H9 (cell line): ENCODE measurements around the gene CPLX4. TPM values are rescaled to one million over a fixed set of nuclear protein-coding genes. Genes with fewer than 3 reads are reported as not detected.

Experiments used
- DNase-seq: peaks from one replicate; pipeline ENCODE4 v3.0.0-alpha.2; 2017
- H2AFZ ChIP-seq: one replicate; pipeline ENCODE4 v1.6.1; 2013; ENCODE audit warnings: mild to moderate bottlenecking, low read length, control low read depth, moderate library complexity
- H2AK5ac ChIP-seq: 2 replicates; pipeline ENCODE4 v1.6.1; 2013; ENCODE audit warnings: low read length, control low read depth, mixed read lengths; ENCODE audit not compliant: insufficient read length
- H2BK120ac ChIP-seq: one replicate; pipeline ENCODE4 v1.6.1; 2013; ENCODE audit warnings: low read depth, mild to moderate bottlenecking, low read length, control low read depth, inconsistent platforms; ENCODE audit not compliant: poor library complexity, severe bottlenecking
- H2BK12ac ChIP-seq: 2 replicates; pipeline ENCODE4 v1.6.1; 2013; ENCODE audit warnings: low read length, control low read depth, mixed read lengths, low read depth; ENCODE audit not compliant: insufficient read length
- H2BK15ac ChIP-seq: 2 replicates; pipeline ENCODE4 v1.6.1; 2013; ENCODE audit warnings: low read depth, low read length, control low read depth
- H2BK20ac ChIP-seq: one replicate; pipeline ENCODE4 v1.6.1; 2013; ENCODE audit warnings: low read depth, mild to moderate bottlenecking, low read length, control low read depth, inconsistent platforms; ENCODE audit not compliant: poor library complexity, severe bottlenecking
- H2BK5ac ChIP-seq: 2 replicates; pipeline ENCODE4 v1.6.1; 2013; ENCODE audit warnings: low read length, control low read depth, mixed read lengths; ENCODE audit not compliant: insufficient read length
- H3K14ac ChIP-seq: 2 replicates; pipeline ENCODE4 v1.6.1; 2013; ENCODE audit warnings: low read length, control low read depth; ENCODE audit not compliant: insufficient read depth
- H3K18ac ChIP-seq: 2 replicates; pipeline ENCODE4 v1.6.1; 2013; ENCODE audit warnings: low read depth, mild to moderate bottlenecking, mixed read lengths, low read length, control low read depth; ENCODE audit not compliant: insufficient read length
- H3K23ac ChIP-seq: 2 replicates; pipeline ENCODE4 v1.6.1; 2013; ENCODE audit warnings: low read length, control low read depth, mixed read lengths, low read depth; ENCODE audit not compliant: insufficient read length
- H3K23me2 ChIP-seq: 2 replicates; pipeline ENCODE4 v1.6.1; 2013; ENCODE audit warnings: low read depth, mild to moderate bottlenecking, mixed read lengths, low read length, control low read depth; ENCODE audit not compliant: insufficient read length, poor library complexity, severe bottlenecking
- H3K27ac ChIP-seq: 2 replicates; pipeline ENCODE4 v1.5.1; 2013; ENCODE audit warnings: low read length, control low read depth, mixed read lengths, low read depth; ENCODE audit not compliant: insufficient read length
- H3K27me3 ChIP-seq: 2 replicates; pipeline ENCODE4 v1.6.1; 2013; ENCODE audit warnings: low read length, control low read depth, inconsistent platforms; ENCODE audit not compliant: insufficient read depth
- H3K4ac ChIP-seq: 2 replicates; pipeline ENCODE4 v1.6.1; 2013; ENCODE audit warnings: low read depth, mild to moderate bottlenecking, control low read depth, inconsistent platforms, low read length, moderate library complexity
- H3K4me1 ChIP-seq: 2 replicates; pipeline ENCODE4 v1.6.1; 2013; ENCODE audit warnings: low read length, control low read depth, inconsistent platforms; ENCODE audit not compliant: insufficient read depth
- H3K4me2 ChIP-seq: 2 replicates; pipeline ENCODE4 v1.6.1; 2013; ENCODE audit warnings: low read length, control low read depth, mixed read lengths; ENCODE audit not compliant: insufficient read length, insufficient read depth
- H3K56ac ChIP-seq: 2 replicates; pipeline ENCODE4 v1.6.1; 2013; ENCODE audit warnings: low read depth, mild to moderate bottlenecking, mixed read lengths, low read length, control low read depth; ENCODE audit not compliant: insufficient read length
- H3K79me1 ChIP-seq: 2 replicates; pipeline ENCODE4 v1.6.1; 2013; ENCODE audit warnings: low read depth, mild to moderate bottlenecking, moderate library complexity, low read length, control low read depth, inconsistent platforms; ENCODE audit not compliant: insufficient read depth, poor library complexity, severe bottlenecking
- H3K79me2 ChIP-seq: 2 replicates; pipeline ENCODE4 v1.6.1; 2013; ENCODE audit warnings: low read length, control low read depth, inconsistent platforms; ENCODE audit not compliant: insufficient read depth
- H3K9ac ChIP-seq: 2 replicates; pipeline ENCODE4 v1.6.1; 2013; ENCODE audit warnings: low read length, control low read depth, mixed read lengths; ENCODE audit not compliant: insufficient read length; ENCODE audit errors: extremely low read depth
- H3K9me3 ChIP-seq: one replicate; pipeline ENCODE4 v1.6.1; 2013; ENCODE audit warnings: low read depth, low read length, inconsistent platforms; ENCODE audit not compliant: control insufficient read depth
- H3T11ph ChIP-seq: one replicate; pipeline ENCODE4 v1.6.1; 2013; ENCODE audit warnings: mild to moderate bottlenecking, low read length, control low read depth, inconsistent platforms
- H4K20me1 ChIP-seq: one replicate; pipeline ENCODE4 v1.6.1; 2013; ENCODE audit not compliant: control insufficient read depth, insufficient read length, insufficient read depth
- H4K5ac ChIP-seq: 2 replicates; pipeline ENCODE4 v1.6.1; 2013; ENCODE audit warnings: low read depth, mild to moderate bottlenecking, mixed read lengths, low read length, control low read depth; ENCODE audit not compliant: insufficient read length
- H4K8ac ChIP-seq: replicated peaks from 2 replicates; pipeline ENCODE4 v1.6.1; 2013; ENCODE audit warnings: low read length, control low read depth, mixed read lengths, low read depth; ENCODE audit not compliant: insufficient read length
- H4K91ac ChIP-seq: 2 replicates; pipeline ENCODE4 v1.6.1; 2013; ENCODE audit warnings: low read depth, mild to moderate bottlenecking, moderate library complexity, mixed read lengths, low read length, control low read depth; ENCODE audit not compliant: insufficient read length
- H3K27ac Mint-ChIP-seq, 3 experiments: 2 replicates in 2 of 3; 3 replicates in 1 of 3; pipeline ENCODE4 v1.8.0; 2020 to 2021; ENCODE audit warnings: mixed read lengths in 3 of 3, mild to moderate bottlenecking in 1 of 3, moderate library complexity in 1 of 3
- H3K27me3 Mint-ChIP-seq: 2 replicates; pipeline ENCODE4 v1.8.0; 2021; ENCODE audit warnings: low read depth, mild to moderate bottlenecking, moderate library complexity, mixed read lengths
- H3K36me3 Mint-ChIP-seq, 3 experiments: 2 replicates in 2 of 3; 3 replicates in 1 of 3; pipeline ENCODE4 v1.8.0; 2020 to 2021; ENCODE audit warnings: low read depth in 3 of 3, mixed read lengths in 3 of 3; ENCODE audit not compliant: insufficient read depth in 1 of 3
- H3K4me1 Mint-ChIP-seq, 2 experiments: 2 replicates each; pipeline ENCODE4 v1.8.0; 2020; ENCODE audit warnings: mixed read lengths in 2 of 2
- H3K4me3 Mint-ChIP-seq, 2 experiments: 2 replicates in 1 of 2; 3 replicates in 1 of 2; pipeline ENCODE4 v1.8.0; 2020 to 2021; ENCODE audit warnings: mild to moderate bottlenecking in 2 of 2, mixed read lengths in 2 of 2, moderate library complexity in 1 of 2
- H3K9me3 Mint-ChIP-seq, 2 experiments: 2 replicates in 1 of 2; 3 replicates in 1 of 2; pipeline ENCODE4 v1.8.0; 2020; ENCODE audit warnings: mild to moderate bottlenecking in 2 of 2, mixed read lengths in 2 of 2, moderate library complexity in 1 of 2
- CTCF ChIP-seq: fragments of 200-600 bp; sonication (generic); conservative IDR thresholded peaks from 3 replicates; pipeline ENCODE4 v1.8.0; 2021; ENCODE audit warnings: antibody characterized with exemption, mild to moderate bottlenecking
- WGBS: extraction: QIAGEN DNeasy Blood & Tissue Kit; methylation state at CpG from one replicate; pipeline ENCODE4 v1.1.7; 2013; ENCODE audit warnings: missing lambda C conversion rate, low lambda C conversion rate, mixed read lengths; ENCODE audit not compliant: insufficient read length; ENCODE audit errors: extremely low coverage; 5-methylcytosine and 5-hydroxymethylcytosine counted together
- total RNA-seq: library from RNA; stranded (reverse); gene quantifications from 2 replicates; pipeline ENCODE4 v1.2.1, GENCODE V29; 2021

Gene CPLX4
- total RNA-seq, 1 experiment from 2014 or later, result not detected

DNA sequence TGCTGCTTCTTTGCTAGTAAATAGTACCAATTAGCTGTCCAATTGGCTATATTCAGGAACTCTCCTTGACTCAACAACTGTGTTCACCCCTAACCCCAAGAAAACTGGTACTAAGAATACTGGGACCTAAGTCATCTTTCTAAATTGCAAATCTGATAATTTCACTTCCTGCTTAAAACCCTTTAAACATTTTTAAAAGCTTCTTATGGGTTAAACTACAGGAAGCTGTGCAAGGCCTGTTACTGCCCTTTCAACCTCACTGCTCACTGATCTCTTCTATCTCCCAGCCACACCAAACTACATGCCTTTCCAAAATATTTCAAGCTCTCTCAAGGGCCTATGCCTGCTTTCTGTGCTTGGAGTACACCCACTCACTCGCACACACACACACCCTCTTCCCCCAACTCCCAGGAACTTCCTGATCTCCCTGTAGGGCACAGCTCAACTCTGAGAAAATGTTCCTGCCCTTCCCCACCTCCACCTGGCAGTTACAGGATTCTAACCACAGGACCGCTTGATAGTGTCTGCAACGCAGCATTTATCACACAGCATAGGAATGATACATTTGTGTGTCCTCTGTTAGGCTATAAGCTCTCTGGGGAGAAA lies 33.9 kb upstream of the CPLX4 start:
- H3K27ac ChIP-seq, result no peak overlapping the region

More for the DNA sequence above, 33.9 kb upstream of the CPLX4 start:
- no peak overlapping the region for H3K4me2 ChIP-seq
- Mint-ChIP-seq H3K9me3 (no peaks in the 10 kb centered on the region), H3K27ac (no peak overlapping the region), H3K27me3 (no peaks in the 10 kb centered on the region), H3K4me1 (peaks cover 3 to 6% of the 10 kb centered on the region in 2 experiments), H3K36me3 (peaks cover 38 to 76% (median 71%) of the 10 kb centered on the region in 3 experiments; a peak in 6 of 7 replicates), H3K4me3 (no peak overlapping the region)
- H2BK5ac ChIP-seq, result no peak overlapping the region
- TF ChIP-seq CTCF, result no peak
- no peak overlapping the region for H2AFZ ChIP-seq
- DNase-seq, result no peak
- no peak overlapping the region for H4K91ac ChIP-seq
- H3K9ac ChIP-seq, result no peak overlapping the region
- no peaks in the 10 kb centered on the region for H4K20me1 ChIP-seq
- no peak overlapping the region for H4K8ac ChIP-seq
- no peak overlapping the region for H2BK12ac ChIP-seq
- no peak overlapping the region for H2BK15ac ChIP-seq
- H3K4me1 ChIP-seq, result no peaks in the 10 kb centered on the region
- H4K5ac ChIP-seq, result no peak overlapping the region
- no peak overlapping the region for H2BK120ac ChIP-seq
- no peaks in the 10 kb centered on the region for H3K79me2 ChIP-seq
- no peaks in the 10 kb centered on the region for H3K23me2 ChIP-seq
- no peak overlapping the region for H3K14ac ChIP-seq
- no CpG with 5 or more reads among the region's 3 CpGs for WGBS
- H2BK20ac ChIP-seq, result no peak overlapping the region
- no peak overlapping the region for H3K4ac ChIP-seq
- peaks cover 5% of the 10 kb centered on the region for H3K79me1 ChIP-seq
- H3T11ph ChIP-seq, result no peak overlapping the region
- no peak overlapping the region for H2AK5ac ChIP-seq
- H3K23ac ChIP-seq, result no peak overlapping the region
- H3K27me3 ChIP-seq, result no peaks in the 10 kb centered on the region
- no peak overlapping the region for H3K56ac ChIP-seq
- no peaks in the 10 kb centered on the region for H3K9me3 ChIP-seq
- H3K18ac ChIP-seq, result no peak overlapping the region
